NCI-H2227 (cell line): ENCODE results near the gene CNBP.
A peak's percentile ranks its signal among the peaks of the same experiment; 100 is the strongest.

ENCODE experiments used
- DNase-seq: peaks from one replicate; lab custom pipeline; 2025; ENCODE audit not compliant: unreplicated experiment; lab: John Stamatoyannopoulos, UW

The CNBP gene

GRCh38 chr3:129132097-129132866 is 51.4 kb downstream of the CNBP start:
- DNase-seq: no peak

- no peak for DNase-seq
These were observed 52.1 kb downstream of the CNBP start for GRCh38 chr3:129131465-129132088.

GRCh38 chr3:129130291-129130813 is 53.3 kb downstream of the CNBP start:
- DNase-seq: no peak

GRCh38 chr3:129128357-129129155 is 55.1 kb downstream of the CNBP start:
- no peak for DNase-seq

- no peak for DNase-seq
These were observed 56.9 kb downstream of the CNBP start for GRCh38 chr3:129126726-129127280.

GRCh38 chr3:129123314-129124060 is 60.2 kb downstream of the CNBP start:
- DNase-seq: no peak

- DNase-seq: no peak
These were observed 61.2 kb downstream of the CNBP start for GRCh38 chr3:129122412-129123011.

GRCh38 chr3:129121792-129122411 is 61.8 kb downstream of the CNBP start, which contains the start of gene RAB43:
Gene RAB43 (minus strand): TSS chr3:129121804. CDS start chr3:129121489, 315 bp downstream.
- peak; percentile 89 for DNase-seq

- DNase-seq: no peak
These were observed 62.5 kb downstream of the CNBP start for GRCh38 chr3:129121016-129121791.

GRCh38 chr3:129120254-129121004 is 63.3 kb downstream of the CNBP start:
- DNase-seq: no peak

GRCh38 chr3:129119365-129120100 is 64.2 kb downstream of the CNBP start:
- DNase-seq: no peak

GRCh38 chr3:129118745-129119144 is 65.0 kb downstream of the CNBP start:
- DNase-seq: no peak
